Heart left ventricle (tissue), 13 donors: ENCODE measurements around the gene IQSEC1.

Source experiments
- CTCF ChIP-seq, 12 donors: fragments of 200-600 bp; sonication (generic) in 4 of 12; IDR thresholded peaks; one replicate each; pipeline versions ENCODE4 v1.5.0 to v1.8.0; 2018 to 2022; ENCODE audit warnings: antibody characterized with exemption in 12 of 12, mild to moderate bottlenecking in 5 of 12
- POLR2A ChIP-seq, 2 donors: fragments of 450-650 bp; IDR thresholded peaks; one replicate each; pipeline ENCODE4 v1.6.1; 2017; ENCODE audit warnings: antibody characterized with exemption in 2 of 2, mild to moderate bottlenecking in 2 of 2, moderate library complexity in 2 of 2
- donor health status: ischemic (EF 13 %, LVEDD 7.1; RV severe dilation, severe dysfunction).
- donor health status: DM: no; HTN: yes; CAD: no.
- donor health status: DM: no; HTN: no; CAD: no.
- donor health status: ischemic (EF 25% LVEDD 6.9; RV normal size, moderate dysfunction).
- donor health status: ischemic (EF 25% LVEDD 5.7; RV mildly dilated, moderate dysfunction).
- donor health status: ischemic (EF 35%, LVEDD 5.7; RV mildly dilated, moderate dysfunction).
- donor health status: nonischemic (EF 11% LVEDD 7.7; RV severe dilation, severe dysfunction).
- donor health status: DM: yes; HTN: yes; CAD: no.
- donor health status: PGD.
- donor health status: ischemic (EF 29% LVEDD 5.4; RV normal size, mild dysfunction).
- donor health status: nonischemic (EF 23%, LVEDD 6.1; RV moderate dilation, normal function).

GRCh38 chr3:13099707-13100106 is 26.5 kb upstream of the IQSEC1 start:
- TF ChIP-seq CTCF (IDR thresholded peaks at IDR 0.05) (no peak), POLR2A (IDR thresholded peaks at IDR 0.05) (no peak)
